Measurements from ENCODE around the gene CKAP4.

DNA sequence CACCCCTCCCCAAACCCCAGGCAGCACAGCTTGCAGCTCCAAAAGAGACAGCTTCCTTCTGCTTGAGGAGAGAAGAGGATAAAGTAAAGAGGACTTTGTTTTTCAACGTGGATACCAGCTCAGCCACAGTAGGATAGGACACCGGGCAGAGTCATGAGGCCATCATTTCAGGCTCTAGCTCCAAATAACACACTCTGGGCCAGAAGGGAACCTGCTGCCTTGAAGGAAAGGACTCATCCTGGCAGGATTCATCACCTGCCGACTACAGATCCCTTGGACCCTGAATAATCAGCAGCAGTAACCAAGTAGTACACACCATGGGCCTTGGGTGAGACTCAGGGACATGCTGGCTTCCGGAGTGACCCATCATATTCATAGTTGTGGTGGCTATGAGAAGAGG lies 10.4 kb upstream of the CKAP4 start:
- TF ChIP-seq GATA3 (IDR thresholded peaks at IDR 0.05; ENCODE audit: low read depth, low read length): no peak
- TF ChIP-seq GATA2 (IDR thresholded peaks at IDR 0.05; ENCODE audit: low read depth, low read length): no peak

Measured in SH-SY5Y (cell line).